Lower leg skin (tissue), 3 donors: Measurements from ENCODE around the gene GIGYF1.

Source experiments
- CTCF ChIP-seq, 3 donors: fragments of 450-650 bp; IDR thresholded peaks; one replicate each; pipeline ENCODE4 v1.5.1; 2016; ENCODE audit warnings: antibody characterized with exemption in 3 of 3, mild to moderate bottlenecking in 3 of 3, moderate library complexity in 2 of 3
- POLR2A ChIP-seq, 2 donors: fragments of 450-650 bp; IDR thresholded peaks; one replicate each; pipeline ENCODE4 v1.6.1; 2016 to 2017; ENCODE audit warnings: antibody characterized with exemption in 2 of 2, mild to moderate bottlenecking in 1 of 2, moderate library complexity in 1 of 2

- TF ChIP-seq POLR2A (IDR thresholded peaks at IDR 0.05) (no peak), CTCF (IDR thresholded peaks at IDR 0.05) (no peak)
Measured at GRCh38 chr7:100687751-100688300, 6.2 kb downstream of the GIGYF1 start.
